SU-DHL-6 (cell line): ENCODE measurements around the gene ZC3H7A.
"Not testable (repeated sequence)": the region's sequence is repeated elsewhere in the genome, so short reads cannot be mapped to it uniquely, and the experiment has no call there.

Source experiments
- EZH2phosphoT487 ChIP-seq: fragments of 200-600 bp; sonication (generic), shearing (Covaris generic); conservative IDR thresholded peaks from 2 replicates; pipeline ENCODE4 v1.6.1; 2018; ENCODE audit warnings: mild to moderate bottlenecking, antibody characterized with exemption, low read length, moderate library complexity, mixed read lengths
- TF ChIP-seq, protein P1 (sequence below): fragments of 200-600 bp; sonication (generic); IDR thresholded peaks from one replicate; pipeline ENCODE4 v1.5.1; 2017; ENCODE audit warnings: antibody characterized with exemption, mild to moderate bottlenecking, low read length, moderate library complexity; ENCODE audit not compliant: insufficient read depth, poor library complexity, severe bottlenecking

DNA sequence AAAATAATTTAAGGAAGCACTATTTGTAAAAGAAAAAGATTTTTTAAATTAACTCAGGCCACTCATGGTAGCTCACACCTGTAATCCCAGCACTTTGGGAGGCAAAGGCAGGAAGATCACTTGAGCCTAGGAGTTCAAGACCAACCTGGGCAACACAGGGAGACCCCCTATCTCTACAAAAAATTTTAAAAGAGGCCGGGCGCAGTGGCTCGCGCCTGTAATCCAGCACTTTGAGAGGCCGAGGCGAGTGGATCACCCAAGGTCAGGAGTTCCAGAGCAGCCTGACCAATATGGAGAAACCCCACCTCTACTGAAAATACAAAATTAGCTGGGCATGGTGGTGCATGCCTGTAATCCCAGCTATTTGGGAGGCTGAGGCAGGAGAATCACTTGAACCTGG, 12.7 kb downstream of the ZC3H7A start:
- TF ChIP-seq, protein P1, sequence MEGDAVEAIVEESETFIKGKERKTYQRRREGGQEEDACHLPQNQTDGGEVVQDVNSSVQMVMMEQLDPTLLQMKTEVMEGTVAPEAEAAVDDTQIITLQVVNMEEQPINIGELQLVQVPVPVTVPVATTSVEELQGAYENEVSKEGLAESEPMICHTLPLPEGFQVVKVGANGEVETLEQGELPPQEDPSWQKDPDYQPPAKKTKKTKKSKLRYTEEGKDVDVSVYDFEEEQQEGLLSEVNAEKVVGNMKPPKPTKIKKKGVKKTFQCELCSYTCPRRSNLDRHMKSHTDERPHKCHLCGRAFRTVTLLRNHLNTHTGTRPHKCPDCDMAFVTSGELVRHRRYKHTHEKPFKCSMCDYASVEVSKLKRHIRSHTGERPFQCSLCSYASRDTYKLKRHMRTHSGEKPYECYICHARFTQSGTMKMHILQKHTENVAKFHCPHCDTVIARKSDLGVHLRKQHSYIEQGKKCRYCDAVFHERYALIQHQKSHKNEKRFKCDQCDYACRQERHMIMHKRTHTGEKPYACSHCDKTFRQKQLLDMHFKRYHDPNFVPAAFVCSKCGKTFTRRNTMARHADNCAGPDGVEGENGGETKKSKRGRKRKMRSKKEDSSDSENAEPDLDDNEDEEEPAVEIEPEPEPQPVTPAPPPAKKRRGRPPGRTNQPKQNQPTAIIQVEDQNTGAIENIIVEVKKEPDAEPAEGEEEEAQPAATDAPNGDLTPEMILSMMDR: not testable (repeated sequence)
- TF ChIP-seq EZH2phosphoT487: not testable (repeated sequence)
